Activated gamma-delta T cell treated with Interleukin-2 at 50 U/mL for 16 hours (primary cell): Measurements from ENCODE around the gene KIF13A.
"Not testable (repeated sequence)": the region's sequence is repeated elsewhere in the genome, so short reads cannot be mapped to it uniquely, and the experiment has no call there.

Experiments used
- DNase-seq: peaks from one replicate; pipeline ENCODE4 v3.0.0-alpha.2; 2020

The KIF13A gene

DNA sequence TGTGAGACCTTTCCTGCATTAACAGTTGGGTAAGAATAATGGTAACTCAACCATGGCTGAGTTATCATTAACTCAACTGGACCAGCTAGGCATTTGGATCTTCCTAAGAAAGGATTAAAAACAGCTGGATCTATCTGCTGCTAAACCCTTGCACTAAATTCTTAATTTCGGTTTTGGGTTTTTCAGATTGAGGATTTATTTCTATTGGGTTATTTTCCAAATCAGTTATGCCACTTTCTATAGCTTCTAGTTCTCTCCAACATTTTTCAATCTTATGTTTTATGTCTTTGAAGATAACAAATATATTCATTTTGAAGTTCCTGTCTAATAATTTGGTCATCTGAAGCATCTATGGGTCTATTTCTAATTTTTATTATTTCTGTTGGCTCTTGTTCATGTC, 92.5 kb downstream of the KIF13A start:
- DNase-seq, result no peak

DNA sequence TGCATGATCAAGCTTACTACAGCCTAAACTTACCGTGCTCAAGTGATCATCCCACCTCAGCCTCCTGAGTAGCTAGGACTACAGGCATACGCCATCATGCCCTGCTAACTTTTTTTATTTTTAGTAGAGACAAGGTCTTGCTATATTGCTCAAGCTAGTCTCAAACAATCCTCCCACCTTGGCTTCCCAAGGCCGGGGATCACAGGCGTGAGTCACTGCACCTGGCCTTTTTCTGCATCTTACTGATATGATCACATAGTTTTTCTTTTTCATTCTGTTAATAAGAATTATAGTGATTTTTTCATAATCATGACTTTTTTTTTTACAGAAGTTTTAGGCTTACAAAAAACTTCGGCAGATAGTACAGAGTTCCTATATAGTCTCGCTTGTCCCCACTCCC, 93.2 kb downstream of the KIF13A start:
- DNase-seq, result no peak

DNA sequence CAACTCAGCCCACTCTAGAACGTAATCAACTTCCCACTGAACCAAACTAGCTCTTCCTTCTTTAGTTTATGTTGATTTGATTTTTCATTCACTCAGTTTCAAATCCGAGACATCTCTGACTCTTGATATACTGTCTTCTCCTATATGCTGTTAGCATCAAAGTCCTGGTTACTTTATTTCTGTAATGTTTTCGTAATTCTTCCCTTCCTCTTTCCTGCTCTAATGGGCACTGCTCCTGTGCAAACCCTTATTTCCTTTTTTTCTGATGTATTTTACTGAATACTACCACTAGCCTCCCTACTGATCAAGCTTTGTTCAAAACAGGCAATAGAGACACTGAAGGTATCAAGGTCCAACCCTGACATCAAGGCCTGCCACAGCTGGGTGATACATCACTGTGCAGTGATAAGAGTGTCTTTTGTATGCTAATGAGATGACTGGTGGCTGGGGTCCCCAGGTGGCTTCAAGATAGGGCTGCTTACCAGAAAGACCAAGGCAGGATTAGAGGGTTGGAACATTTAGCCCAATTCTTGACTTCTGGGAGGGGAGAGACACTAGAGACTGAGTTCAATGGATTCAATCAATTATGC, 95.2 kb downstream of the KIF13A start:
- DNase-seq, result no peak

DNA sequence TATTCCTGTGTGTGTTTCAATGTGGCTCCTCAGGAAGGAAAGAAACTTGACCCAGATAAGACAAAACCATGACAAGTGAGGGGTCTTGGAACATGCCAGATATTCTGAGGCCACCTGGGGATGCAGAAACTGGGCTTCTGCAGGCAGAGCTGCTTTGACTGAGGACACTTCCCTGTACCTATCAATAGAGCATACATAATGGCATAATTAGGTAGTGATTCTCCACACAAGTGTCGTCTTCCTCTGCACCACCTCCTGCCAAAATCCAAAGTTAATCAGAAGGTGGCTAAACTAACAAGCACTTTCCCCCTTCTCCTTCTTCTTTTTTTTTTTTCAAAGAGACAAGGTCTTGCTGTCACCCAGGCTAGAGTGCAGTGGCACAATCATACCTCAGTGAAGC, 97.1 kb downstream of the KIF13A start:
- DNase-seq, result no peak

DNA sequence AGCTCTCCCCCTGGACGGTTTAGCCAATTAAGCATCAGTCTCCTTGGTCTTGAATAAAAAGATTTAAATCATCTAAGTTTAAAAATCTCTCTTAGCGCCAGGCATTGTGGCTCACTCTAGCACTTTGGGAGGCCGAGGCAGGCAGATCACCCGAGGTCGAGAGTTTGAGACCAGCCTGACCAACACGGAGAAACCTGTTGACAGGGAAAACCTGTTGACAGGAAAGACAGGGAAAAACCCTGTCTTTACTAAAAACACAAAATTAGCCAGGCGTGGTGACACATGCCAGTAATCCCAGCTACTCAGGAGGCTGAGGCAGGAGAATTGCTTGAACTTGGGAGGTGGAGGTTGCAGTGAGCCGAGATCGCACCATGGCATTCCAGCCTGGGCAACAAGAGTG, 97.7 kb downstream of the KIF13A start:
- DNase-seq, result not testable (repeated sequence)

DNA sequence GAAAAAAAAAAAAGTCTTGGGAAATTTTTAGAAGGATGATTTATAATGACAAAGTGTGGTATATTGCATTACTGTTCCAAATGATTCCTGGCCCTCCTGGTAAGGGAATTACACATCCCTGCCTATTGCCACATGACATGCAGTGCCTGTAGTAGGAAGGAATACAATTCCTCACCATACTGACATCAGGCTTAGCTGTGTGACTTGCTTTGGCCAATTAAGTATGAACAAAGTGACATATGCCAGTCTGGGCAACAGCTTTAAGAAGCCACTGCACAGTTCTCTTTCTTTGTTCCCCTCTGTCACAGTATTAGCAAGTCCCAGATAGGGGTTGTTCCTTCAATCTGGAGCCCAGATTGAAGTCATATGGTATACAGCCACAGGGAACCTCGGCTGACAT, 100.5 kb downstream of the KIF13A start:
- no peak for DNase-seq

DNA sequence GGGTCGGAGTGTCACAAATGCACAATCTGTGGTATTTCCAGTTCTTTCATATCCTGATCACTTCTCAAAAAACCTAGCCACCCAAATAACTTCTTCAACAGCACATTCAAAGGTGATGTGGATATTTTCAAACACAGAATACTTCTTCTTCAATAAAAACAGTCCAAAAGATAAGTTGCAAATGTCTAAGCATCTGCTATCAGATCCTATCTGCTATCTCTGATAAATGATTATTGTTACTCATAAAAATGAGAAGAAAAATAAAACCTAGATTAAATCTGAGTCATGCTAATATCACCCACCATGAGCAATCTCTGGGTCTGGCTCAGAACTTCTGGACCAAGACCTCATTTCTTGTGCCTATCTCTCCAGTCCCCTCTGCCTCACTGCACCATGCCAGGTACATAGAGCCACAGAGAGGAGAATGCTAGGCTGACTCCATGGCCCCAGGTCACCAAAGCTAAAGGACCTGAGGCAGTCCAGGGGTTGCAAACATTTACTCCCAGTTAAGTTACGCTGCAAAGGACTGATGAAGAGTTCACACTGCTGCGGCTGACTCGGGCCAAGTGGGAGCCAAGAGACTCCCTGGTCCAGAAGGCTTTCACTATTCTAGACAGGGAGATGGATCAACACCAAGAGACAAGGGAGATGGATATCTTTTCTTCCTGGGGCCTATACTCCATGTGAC, 101.4 kb downstream of the KIF13A start:
- DNase-seq, result no peak

DNA sequence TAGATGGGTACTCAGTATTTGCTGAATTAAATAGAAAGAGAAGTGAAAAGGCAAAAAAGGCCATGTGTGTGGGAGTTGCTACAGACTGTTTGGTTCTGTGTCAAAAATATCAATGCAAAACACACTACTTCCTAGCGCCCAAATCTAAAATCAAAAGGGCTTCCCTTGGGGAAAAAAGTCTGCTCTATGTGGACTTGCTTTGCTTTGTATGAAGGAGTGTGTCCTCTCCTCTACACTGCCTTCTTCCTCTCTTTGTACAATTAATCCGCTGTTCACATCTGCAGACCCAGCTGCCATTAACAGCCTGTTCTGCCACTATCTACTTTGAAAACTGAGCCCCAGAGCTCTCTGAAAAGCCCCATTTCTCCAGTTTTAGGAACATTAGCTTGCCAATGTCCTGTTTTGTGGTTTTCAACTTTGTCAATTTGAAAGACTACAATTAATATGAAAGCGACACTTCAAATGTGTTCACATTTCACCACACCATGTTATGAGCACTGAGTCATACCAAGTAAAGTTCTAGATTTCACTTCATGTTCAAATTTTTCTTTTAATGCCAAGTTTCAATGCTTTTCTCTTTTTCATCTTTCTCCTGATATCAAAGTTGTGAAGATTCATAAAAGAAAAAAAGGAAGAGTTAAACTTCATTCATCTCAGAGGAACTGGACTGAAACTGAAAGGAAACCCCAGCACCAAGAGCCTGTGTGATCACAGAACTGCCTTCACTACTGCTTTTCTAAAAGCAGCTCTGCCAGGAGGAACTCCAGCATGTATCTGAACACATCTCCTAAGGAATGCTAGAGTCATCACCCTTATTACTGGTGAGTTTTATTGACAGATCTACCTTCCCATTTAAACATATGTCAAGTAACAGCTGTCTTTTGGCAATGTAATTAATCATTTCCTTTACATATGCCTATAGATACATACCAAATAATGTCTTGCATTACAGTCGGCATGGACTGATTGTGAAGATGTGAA, 102.6 kb downstream of the KIF13A start:
- DNase-seq, result no peak

DNA sequence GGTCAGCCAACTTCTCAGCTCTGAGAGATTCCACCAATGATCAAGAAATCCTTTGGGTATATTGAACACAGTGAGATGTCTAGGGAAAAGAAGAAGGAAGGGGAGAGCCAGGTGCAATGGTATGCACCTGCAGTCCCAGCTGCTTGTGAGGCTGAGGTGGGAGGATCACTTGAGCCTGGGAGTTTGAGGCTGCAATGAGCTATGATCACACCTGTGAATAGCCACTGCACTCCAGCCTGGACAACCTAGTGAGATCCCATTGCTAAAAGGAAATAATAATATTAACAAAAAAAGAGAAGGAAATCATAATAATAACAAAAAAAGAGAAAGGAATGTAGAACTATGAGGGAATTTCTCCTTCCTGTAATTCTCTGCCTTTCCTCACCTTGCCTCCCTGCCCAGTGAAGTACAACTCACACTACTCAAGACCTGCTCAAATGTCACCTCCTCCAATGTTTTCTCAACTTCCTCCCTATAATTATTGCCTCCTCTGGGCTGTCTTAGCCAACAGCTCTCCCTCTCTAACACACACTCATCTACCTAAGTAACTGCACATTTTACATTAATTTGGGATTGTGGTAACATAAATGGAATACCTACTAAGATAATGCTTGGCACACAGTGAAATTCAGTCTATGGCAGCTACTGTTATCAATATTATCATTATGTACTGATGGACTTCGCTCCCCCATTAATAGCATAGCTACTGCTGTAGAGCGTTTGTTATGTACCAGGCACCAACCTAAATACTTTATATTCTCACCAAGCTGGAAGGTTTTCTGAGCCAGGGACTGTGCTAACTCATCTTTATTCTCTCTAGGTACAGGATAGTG, 103.6 kb downstream of the KIF13A start:
- DNase-seq, result no peak

DNA sequence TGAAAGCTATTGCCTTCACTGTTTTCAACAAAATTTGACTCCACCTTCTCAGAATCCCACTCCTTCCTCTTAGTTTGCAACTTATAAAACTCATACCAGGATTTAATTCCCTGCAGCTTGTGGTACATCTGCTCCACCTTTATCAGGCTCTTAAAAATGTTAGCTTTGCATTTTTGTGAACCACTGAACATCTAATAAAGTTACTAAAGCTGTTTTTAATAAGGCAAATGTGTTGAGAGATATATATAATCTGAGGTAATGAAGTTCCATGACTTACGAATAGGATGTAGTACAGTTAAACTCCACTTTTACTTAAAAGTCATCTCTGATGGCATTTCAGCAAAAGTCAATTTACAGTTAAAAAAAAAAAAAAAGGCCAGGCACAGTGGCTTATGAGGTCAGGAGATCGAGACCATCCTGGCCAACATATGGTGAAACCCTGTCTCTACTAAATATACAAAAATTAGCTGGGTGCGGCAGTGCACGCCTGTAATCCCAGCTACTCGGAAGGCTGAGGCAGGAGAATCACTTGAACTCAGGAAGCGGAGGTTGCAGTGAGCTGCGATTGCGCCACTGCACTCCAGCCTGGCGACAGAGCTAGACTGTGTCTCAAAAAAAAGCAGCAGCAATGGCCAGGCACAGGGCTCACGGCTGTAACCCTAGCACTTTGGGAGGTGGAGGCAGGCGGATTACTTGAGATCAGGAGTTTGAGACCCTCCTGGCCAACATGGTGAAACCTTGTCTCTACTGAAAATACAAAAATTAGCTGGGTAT, 106.2 kb downstream of the KIF13A start:
- no peak for DNase-seq

DNA sequence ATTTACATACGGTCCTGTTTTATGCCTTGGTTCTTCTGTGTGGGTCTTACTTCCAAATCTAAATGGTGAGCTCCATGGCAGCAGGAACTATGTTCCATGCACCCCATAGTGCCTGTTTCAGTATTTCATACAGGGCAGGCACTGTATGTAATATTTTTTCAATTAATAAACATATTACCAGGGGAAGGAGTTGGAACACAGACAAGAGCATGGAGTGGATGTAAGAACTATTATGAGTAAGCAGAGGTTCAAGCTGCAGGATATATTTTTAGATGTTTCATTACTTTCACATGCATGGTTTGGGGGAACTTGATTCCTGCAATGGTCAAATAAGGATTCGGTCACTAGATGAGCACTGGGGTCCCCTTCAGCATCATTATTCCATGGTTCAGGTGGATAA, 108.3 kb downstream of the KIF13A start:
- no peak for DNase-seq

DNA sequence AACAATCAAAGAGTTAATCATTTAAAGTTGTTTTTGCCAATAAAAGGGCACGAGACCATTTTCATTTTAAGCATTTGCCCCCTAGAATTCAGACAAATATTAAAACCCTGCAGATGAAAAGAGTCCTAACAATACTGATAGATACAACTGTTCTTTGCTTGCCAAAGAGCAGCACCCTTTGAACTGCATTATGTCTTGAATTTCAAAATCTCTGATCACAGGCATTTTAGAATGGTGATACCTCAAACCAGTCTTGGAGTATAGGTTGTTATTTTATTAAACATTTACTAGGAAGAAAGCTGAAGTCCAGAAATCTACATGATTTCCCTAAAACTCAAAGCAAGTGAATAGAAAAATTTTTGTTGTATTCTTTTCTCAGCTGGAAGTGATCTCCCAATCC, 108.7 kb downstream of the KIF13A start:
- DNase-seq, result no peak

DNA sequence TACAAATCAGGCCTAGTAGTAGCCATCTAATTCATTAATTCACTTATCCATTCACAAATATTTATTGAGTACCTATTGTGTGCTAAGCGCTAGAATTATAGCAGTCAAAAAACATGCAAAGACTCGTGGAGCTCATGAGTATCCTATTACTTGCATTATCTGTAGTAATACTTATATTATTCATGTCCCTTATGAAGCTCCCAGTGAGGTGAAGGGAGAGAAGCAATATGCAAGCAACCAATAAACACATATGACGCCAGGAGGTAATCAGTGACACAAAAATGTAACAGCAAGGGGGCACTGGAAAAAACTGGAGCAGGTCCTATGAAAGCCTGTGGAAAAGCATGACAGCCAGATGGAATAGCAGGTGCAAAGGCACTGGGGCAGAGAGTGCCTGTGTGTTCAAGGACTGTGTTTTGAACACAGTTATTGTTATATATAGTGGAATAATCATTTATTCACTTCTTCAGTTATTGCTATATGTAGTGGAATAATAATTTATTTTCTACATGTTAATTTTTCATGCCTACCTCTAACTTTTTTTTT, 109.5 kb downstream of the KIF13A start:
- no peak for DNase-seq

DNA sequence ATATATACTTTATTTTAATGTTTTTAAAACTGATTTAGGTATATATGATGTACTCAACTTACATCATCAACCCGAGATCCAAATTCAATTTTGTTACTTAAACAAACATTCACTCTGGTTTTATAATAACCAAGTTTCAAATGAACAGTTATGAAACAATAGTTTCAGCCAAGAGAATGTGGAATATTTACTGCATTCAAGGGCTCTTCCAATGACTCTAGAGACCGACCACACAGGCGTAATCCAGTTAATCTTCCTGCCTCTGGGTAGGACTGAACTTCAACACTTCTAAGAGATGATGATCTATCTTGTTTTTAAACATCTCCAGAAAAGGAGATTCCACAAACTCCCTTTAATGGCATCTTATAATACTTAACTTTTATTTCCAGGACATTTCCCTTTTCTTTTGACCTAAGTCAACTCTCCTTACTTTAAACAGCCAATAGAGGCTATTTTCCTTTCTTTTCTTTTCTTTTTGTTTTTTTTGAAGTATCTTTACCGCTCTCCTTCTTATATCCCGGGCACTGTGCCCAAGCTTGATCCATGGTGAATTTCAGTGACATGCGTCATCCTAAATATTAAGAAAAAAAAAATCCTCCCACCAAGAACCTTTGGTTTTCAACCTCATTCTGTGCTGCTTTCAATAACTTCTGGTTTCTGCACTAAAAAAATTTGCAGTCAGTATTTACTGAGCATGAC, 110.1 kb downstream of the KIF13A start:
- DNase-seq, result no peak

DNA sequence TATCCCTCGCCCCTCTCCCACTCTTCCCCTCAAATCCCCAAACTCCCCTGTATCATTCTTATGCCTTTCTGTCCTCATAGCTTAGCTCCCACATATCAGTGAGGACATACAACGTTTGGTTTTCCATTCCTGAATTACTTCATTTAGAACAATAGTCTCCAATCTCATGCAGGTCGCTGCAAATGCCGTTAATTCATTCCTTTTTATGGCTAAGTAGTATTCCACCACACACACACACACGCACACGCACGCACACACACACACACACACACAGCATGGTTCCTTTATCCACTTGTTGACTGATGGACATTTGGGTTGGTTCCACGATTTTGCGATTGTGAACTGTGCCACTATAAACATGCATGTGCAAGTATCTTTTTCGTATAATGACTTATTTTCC, 112.7 kb downstream of the KIF13A start:
- DNase-seq, result no peak

DNA sequence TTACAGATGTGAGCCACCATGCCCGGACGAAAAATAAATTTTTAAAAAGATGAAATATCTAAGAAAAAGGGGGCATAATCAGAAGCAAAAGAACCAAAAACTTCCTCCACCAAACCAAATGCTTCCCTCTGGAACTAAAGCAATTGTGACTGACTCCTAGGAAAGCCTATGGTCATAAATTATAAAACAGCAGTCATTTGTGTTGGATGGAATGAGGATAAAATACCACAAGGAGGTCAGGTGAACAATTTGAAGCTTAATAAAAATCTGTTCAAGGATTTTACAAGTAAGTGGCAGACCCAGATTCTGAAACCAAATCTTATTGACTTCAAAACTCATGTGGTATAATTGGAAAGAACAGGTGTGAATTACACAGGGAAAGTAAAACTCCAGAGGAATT, 114.5 kb downstream of the KIF13A start:
- no peak for DNase-seq

DNA sequence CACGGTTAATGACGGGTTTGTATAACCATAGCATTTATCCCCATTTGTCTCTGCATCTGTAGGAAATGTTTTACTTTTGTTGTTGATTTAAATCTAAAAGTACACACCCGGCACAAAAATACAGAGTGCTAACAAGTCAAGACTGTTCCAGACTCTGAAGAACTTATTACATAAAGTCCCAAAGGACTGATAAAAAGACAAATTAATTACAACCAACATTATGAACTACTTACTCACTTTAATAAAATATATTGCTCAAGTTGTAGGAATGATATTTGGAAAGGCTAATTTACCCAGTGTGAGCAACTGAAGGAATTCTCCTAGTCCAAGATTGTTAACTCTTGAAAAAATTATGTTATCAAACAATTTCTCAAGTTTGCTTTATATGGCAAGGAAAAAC, 115.6 kb downstream of the KIF13A start:
- no peak for DNase-seq

DNA sequence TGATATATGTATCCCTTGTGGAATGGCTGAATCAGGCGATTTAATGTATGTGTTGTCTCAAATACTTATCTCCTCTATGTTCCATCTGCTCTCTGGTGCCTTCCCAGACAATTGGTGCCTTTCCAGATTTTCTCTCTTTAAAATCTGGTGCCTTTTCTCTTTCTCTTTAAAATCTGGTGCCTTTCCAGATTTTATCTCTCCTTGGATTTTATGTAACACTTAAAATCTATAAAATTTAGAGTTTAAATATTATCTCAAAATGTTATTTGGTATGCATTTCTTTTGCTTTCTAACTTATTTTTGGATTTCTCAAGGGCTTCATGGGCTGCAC, 116.3 kb downstream of the KIF13A start:
- no peak for DNase-seq

DNA sequence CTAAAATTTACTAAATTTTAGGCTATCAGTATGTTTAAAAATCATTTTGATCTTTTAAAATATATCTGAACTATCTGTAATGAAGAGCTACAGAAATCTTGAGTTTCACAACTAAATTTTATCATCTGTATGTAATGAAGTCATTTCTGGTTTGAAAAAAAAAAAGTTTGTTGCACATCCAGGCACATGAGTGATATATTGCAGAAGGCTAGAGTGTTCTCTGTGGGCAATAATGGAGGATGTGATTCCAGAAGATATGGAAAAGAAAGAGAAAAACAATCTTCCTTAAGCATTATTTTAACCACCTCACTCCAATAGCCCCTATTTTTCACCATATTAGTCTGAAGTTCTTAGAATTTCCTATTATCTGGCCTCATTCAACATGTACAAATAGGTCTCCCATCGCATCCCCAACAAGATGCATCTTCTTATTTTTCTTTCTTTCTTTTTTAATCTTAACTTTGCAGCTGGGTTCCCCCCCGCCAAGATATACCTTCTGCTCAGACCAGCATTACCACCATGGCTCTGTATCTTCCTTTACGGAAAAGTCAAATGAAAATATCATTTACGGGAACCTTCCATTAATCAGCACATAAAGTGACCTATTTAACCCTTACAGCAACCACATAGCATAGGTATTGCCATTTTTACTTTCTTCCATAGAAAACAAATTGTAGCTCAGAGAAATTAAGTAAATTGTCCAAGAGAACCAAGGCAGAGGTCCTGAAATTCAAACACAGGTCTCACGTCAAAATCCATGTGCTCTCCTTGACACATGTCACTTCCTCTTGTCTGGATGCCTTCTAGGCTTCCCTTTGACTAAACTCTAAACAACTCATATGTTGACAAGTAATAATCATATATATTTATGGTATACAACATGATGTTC, 116.9 kb downstream of the KIF13A start:
- DNase-seq, result no peak

DNA sequence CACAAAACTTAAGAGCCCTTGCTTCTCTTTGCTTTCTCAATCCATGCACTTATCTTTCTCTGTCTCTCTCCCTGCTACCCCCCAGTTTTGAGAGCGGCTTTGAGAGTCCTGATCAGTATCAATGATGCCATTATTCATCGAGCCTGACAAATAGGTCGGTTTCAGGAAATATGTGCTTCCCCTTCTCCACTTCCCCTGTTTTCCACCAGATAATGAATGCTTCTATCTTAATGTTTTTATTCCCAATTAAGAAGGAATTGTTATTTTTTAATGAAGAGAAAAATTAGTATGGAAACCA, 117.7 kb downstream of the KIF13A start:
- no peak for DNase-seq
